ENCODE measurements around the gene FNDC11.
"Not testable (repeated sequence)": the region's sequence is repeated elsewhere in the genome, so short reads cannot be mapped to it uniquely, and the experiment has no call there.

GRCh38 chr20:63571087-63571478 is 17.1 kb downstream of the FNDC11 start:
- not testable (repeated sequence) for TF ChIP-seq EZH2 (IDR thresholded peaks at IDR 0.05); POLR2AphosphoS5 (IDR thresholded peaks at IDR 0.05; ENCODE audit: borderline replicate concordance, low read depth, low read length); FOXP2 (optimal IDR thresholded peaks at IDR 0.05; ENCODE audit: control extremely low read depth, extremely low read length, insufficient read depth)

Measured in SK-N-MC (cell line).